Trophoblast cell (in vitro differentiated cells and primary cell): ENCODE data around the gene PPP1R12B.
A peak's percentile ranks its signal among the peaks of the same experiment; 100 is the strongest.

ENCODE experiments used
- DNase-seq, 2 donors: peaks; one replicate each; pipeline ENCODE4 v3.0.0-alpha.2; 2016
- H2AFZ ChIP-seq: 2 replicates; pipeline ENCODE4 v1.6.1; 2013; ENCODE audit warnings: low read length, moderate library complexity, mild to moderate bottlenecking; ENCODE audit not compliant: insufficient read depth, poor library complexity
- H2AK5ac ChIP-seq: 2 replicates; pipeline ENCODE4 v1.6.1; 2013; ENCODE audit warnings: mild to moderate bottlenecking, low read length
- H2BK120ac ChIP-seq: 2 replicates; pipeline ENCODE4 v1.6.1; 2013; ENCODE audit warnings: low read length, mild to moderate bottlenecking, moderate library complexity; ENCODE audit not compliant: insufficient read depth, poor library complexity
- H2BK12ac ChIP-seq: 2 replicates; pipeline ENCODE4 v1.6.1; 2013; ENCODE audit warnings: mild to moderate bottlenecking, low read length, moderate library complexity
- H2BK5ac ChIP-seq: 2 replicates; pipeline ENCODE4 v1.6.1; 2013; ENCODE audit warnings: low read length, low read depth, moderate library complexity, mild to moderate bottlenecking; ENCODE audit not compliant: poor library complexity
- H3K14ac ChIP-seq: 2 replicates; pipeline ENCODE4 v1.6.1; 2013; ENCODE audit warnings: mild to moderate bottlenecking, low read length
- H3K18ac ChIP-seq: 2 replicates; pipeline ENCODE4 v1.6.1; 2013; ENCODE audit warnings: mild to moderate bottlenecking, low read length
- H3K23ac ChIP-seq: 2 replicates; pipeline ENCODE4 v1.6.1; 2013; ENCODE audit warnings: low read length
- H3K27ac ChIP-seq: 2 replicates; pipeline ENCODE4 v1.5.1; 2013; ENCODE audit warnings: low read depth, mild to moderate bottlenecking, inconsistent platforms, low read length, moderate library complexity
- H3K27me3 ChIP-seq: 2 replicates; pipeline ENCODE4 v1.6.1; 2013; ENCODE audit warnings: inconsistent platforms, mild to moderate bottlenecking, low read length, moderate library complexity; ENCODE audit not compliant: insufficient read depth
- H3K36me3 ChIP-seq, 2 experiments: 1 replicate in 1 of 2; 2 replicates in 1 of 2; pipeline ENCODE4 v1.6.1; 2013; ENCODE audit warnings: low read length in 2 of 2, mild to moderate bottlenecking in 2 of 2, moderate library complexity in 1 of 2; ENCODE audit not compliant: insufficient read depth in 2 of 2, control insufficient read depth in 1 of 2
- H3K4ac ChIP-seq: 2 replicates; pipeline ENCODE4 v1.6.1; 2013; ENCODE audit warnings: low read depth, mild to moderate bottlenecking, low read length, moderate library complexity
- H3K4me1 ChIP-seq, 2 experiments: 1 replicate in 1 of 2; 2 replicates in 1 of 2; pipeline ENCODE4 v1.6.1; 2013; ENCODE audit warnings: low read length in 2 of 2, mild to moderate bottlenecking in 2 of 2, moderate library complexity in 1 of 2; ENCODE audit not compliant: insufficient read depth in 2 of 2, control insufficient read depth in 1 of 2
- H3K4me2 ChIP-seq: 2 replicates; pipeline ENCODE4 v1.6.1; 2013; ENCODE audit warnings: inconsistent platforms, mild to moderate bottlenecking, low read length, moderate library complexity
- H3K4me3 ChIP-seq: 2 replicates; pipeline ENCODE4 v1.5.1; 2013; ENCODE audit warnings: mild to moderate bottlenecking, low read depth, low read length, inconsistent platforms
- H3K79me1 ChIP-seq: one replicate; pipeline ENCODE4 v1.6.1; 2013; ENCODE audit warnings: low read length
- H3K79me2 ChIP-seq: 2 replicates; pipeline ENCODE4 v1.6.1; 2013; ENCODE audit warnings: low read length, mild to moderate bottlenecking; ENCODE audit not compliant: control insufficient read depth, insufficient read depth, poor library complexity
- H3K9ac ChIP-seq: 2 replicates; pipeline ENCODE4 v1.6.1; 2013; ENCODE audit warnings: mild to moderate bottlenecking, low read length
- H3K9me3 ChIP-seq: 2 replicates; pipeline ENCODE4 v1.6.1; 2013; ENCODE audit warnings: low read depth, mild to moderate bottlenecking, control low read depth, inconsistent platforms, low read length; ENCODE audit not compliant: insufficient read depth
- H4K12ac ChIP-seq: 2 replicates; pipeline ENCODE4 v1.6.1; 2013; ENCODE audit warnings: low read depth, mild to moderate bottlenecking, low read length, moderate library complexity
- H4K8ac ChIP-seq: 2 replicates; pipeline ENCODE4 v1.6.1; 2013; ENCODE audit warnings: low read depth, mild to moderate bottlenecking, low read length, moderate library complexity
- H4K91ac ChIP-seq: one replicate; pipeline ENCODE4 v1.6.1; 2013; ENCODE audit warnings: low read depth, mild to moderate bottlenecking, low read length, moderate library complexity
- WGBS: extraction: QIAGEN DNeasy Blood & Tissue Kit; methylation state at CpG from one replicate; pipeline ENCODE4 v1.1.7; 2013; ENCODE audit warnings: missing lambda C conversion rate; ENCODE audit not compliant: insufficient read length, insufficient coverage; ENCODE audit errors: extremely low coverage; 5-methylcytosine and 5-hydroxymethylcytosine counted together

Gene PPP1R12B

GRCh38 chr1:202590126-202590525 lies 241.6 kb downstream of the PPP1R12B start:
- no peak overlapping the region for H3K4me3 ChIP-seq
- no peaks in the 10 kb centered on the region for H3K79me2 ChIP-seq
- no peak for DNase-seq
- H3K27me3 ChIP-seq: no peaks in the 10 kb centered on the region
- no peaks in the 10 kb centered on the region for H3K36me3 ChIP-seq
- peak overlapping the region; percentile 24 for H3K14ac ChIP-seq
- no peak overlapping the region for H4K12ac ChIP-seq
- peaks cover 32% of the 10 kb centered on the region for H3K79me1 ChIP-seq
- H3K18ac ChIP-seq: peak overlapping the region; percentile 34
- peak overlapping the region; percentile 74 for H4K91ac ChIP-seq
- peak overlapping the region; percentile 36 for H4K8ac ChIP-seq
- peak overlapping the region; percentile 50 for H2BK120ac ChIP-seq
- H3K4me2 ChIP-seq: no peak overlapping the region
- peak overlapping the region; percentile 13 for H3K4ac ChIP-seq
- no peak overlapping the region for H2AFZ ChIP-seq
- H3K4me1 ChIP-seq: peaks cover 28 to 40% of the 10 kb centered on the region in 2 experiments
- H3K9me3 ChIP-seq: peaks cover 1% of the 10 kb centered on the region
- peak overlapping the region; percentile 63 for H2AK5ac ChIP-seq
- peak overlapping the region; percentile 85 for H3K27ac ChIP-seq
- peak overlapping the region; percentile 83 for H2BK12ac ChIP-seq
- H2BK5ac ChIP-seq: peak overlapping the region; percentile 71
- H3K23ac ChIP-seq: no peak overlapping the region
- no peak overlapping the region for H3K9ac ChIP-seq
- no CpG with 5 or more reads among the region's 4 CpGs for WGBS

- WGBS: no CpG with 5 or more reads among the region's 5 CpGs
- no peak overlapping the region for H3K9ac ChIP-seq
- no peaks in the 10 kb centered on the region for H3K79me2 ChIP-seq
- H3K79me1 ChIP-seq: peaks cover 28% of the 10 kb centered on the region
- peak overlapping the region; percentile 31 for H2AK5ac ChIP-seq
- no peak overlapping the region for H3K18ac ChIP-seq
- H3K4ac ChIP-seq: no peak overlapping the region
- no peak overlapping the region for H3K4me2 ChIP-seq
- peak overlapping the region; percentile 74 for H4K91ac ChIP-seq
- H3K27me3 ChIP-seq: no peaks in the 10 kb centered on the region
- no peak for DNase-seq
- no peak overlapping the region for H3K4me3 ChIP-seq
- no peaks in the 10 kb centered on the region for H3K36me3 ChIP-seq
- H3K27ac ChIP-seq: no peak overlapping the region
- H3K4me1 ChIP-seq: peaks cover 26 to 35% of the 10 kb centered on the region in 2 experiments
- H4K12ac ChIP-seq: no peak overlapping the region
- H3K9me3 ChIP-seq: peaks cover 1% of the 10 kb centered on the region
- no peak overlapping the region for H2BK5ac ChIP-seq
- no peak overlapping the region for H2AFZ ChIP-seq
- no peak overlapping the region for H3K23ac ChIP-seq
- peak overlapping the region; percentile 18 for H3K14ac ChIP-seq
- H4K8ac ChIP-seq: no peak overlapping the region
- peak overlapping the region; percentile 50 for H2BK120ac ChIP-seq
- peak overlapping the region; percentile 43 for H2BK12ac ChIP-seq
Observed at GRCh38 chr1:202590975-202591411, 242.5 kb downstream of the PPP1R12B start.

- Histone ChIP-seq H3K27ac (no peak overlapping the region), H3K4ac (no peak overlapping the region)
- no CpG with 5 or more reads among the region's 7 CpGs for WGBS
Observed at GRCh38 chr1:202591515-202591914, 243.0 kb downstream of the PPP1R12B start.

GRCh38 chr1:202592146-202592545 lies 243.6 kb downstream of the PPP1R12B start:
- H2AFZ ChIP-seq: no peak overlapping the region
- no peak overlapping the region for H3K14ac ChIP-seq
- no peak overlapping the region for H3K4me3 ChIP-seq
- H3K79me1 ChIP-seq: peaks cover 28% of the 10 kb centered on the region
- no peak overlapping the region for H4K8ac ChIP-seq
- peaks cover 22 to 30% of the 10 kb centered on the region in 2 experiments for H3K4me1 ChIP-seq
- peak overlapping the region; percentile 25 for H4K91ac ChIP-seq
- no peaks in the 10 kb centered on the region for H3K36me3 ChIP-seq
- H3K27ac ChIP-seq: no peak overlapping the region
- H3K18ac ChIP-seq: no peak overlapping the region
- H3K9me3 ChIP-seq: peaks cover 1% of the 10 kb centered on the region
- H4K12ac ChIP-seq: no peak overlapping the region
- no peak overlapping the region for H2BK12ac ChIP-seq
- WGBS: no CpG with 5 or more reads among the region's 7 CpGs
- H2AK5ac ChIP-seq: peak overlapping the region; percentile 24
- H2BK120ac ChIP-seq: peak overlapping the region; percentile 5
- no peak overlapping the region for H3K23ac ChIP-seq
- H3K4ac ChIP-seq: no peak overlapping the region
- H3K4me2 ChIP-seq: no peak overlapping the region
- H3K27me3 ChIP-seq: no peaks in the 10 kb centered on the region
- H2BK5ac ChIP-seq: no peak overlapping the region
- DNase-seq: peak in 1 of 2 donors; percentile 7
- no peak overlapping the region for H3K9ac ChIP-seq
- no peaks in the 10 kb centered on the region for H3K79me2 ChIP-seq

More at GRCh38 chr1:202591515-202591914, 243.0 kb downstream of the PPP1R12B start:
- peaks cover 23 to 30% of the 10 kb centered on the region in 2 experiments for H3K4me1 ChIP-seq
- no peak overlapping the region for H2BK120ac ChIP-seq
- no peak overlapping the region for H3K9ac ChIP-seq
- H4K91ac ChIP-seq: peak overlapping the region; percentile 74
- H4K12ac ChIP-seq: no peak overlapping the region
- H3K14ac ChIP-seq: no peak overlapping the region
- no peaks in the 10 kb centered on the region for H3K36me3 ChIP-seq
- peaks cover 1% of the 10 kb centered on the region for H3K9me3 ChIP-seq
- H3K4me2 ChIP-seq: no peak overlapping the region
- no peaks in the 10 kb centered on the region for H3K27me3 ChIP-seq
- peaks cover 28% of the 10 kb centered on the region for H3K79me1 ChIP-seq
- H2AK5ac ChIP-seq: no peak overlapping the region
- no peak overlapping the region for H2BK5ac ChIP-seq
- peak overlapping the region; percentile 51 for H2BK12ac ChIP-seq
- H3K4me3 ChIP-seq: no peak overlapping the region
- no peak overlapping the region for H2AFZ ChIP-seq
- DNase-seq: no peak
- no peaks in the 10 kb centered on the region for H3K79me2 ChIP-seq
- no peak overlapping the region for H4K8ac ChIP-seq
- H3K18ac ChIP-seq: no peak overlapping the region
- H3K23ac ChIP-seq: no peak overlapping the region
